HepG2 (cell line): Measurements from ENCODE around the gene ABTB2. TPM values are rescaled to one million over a fixed set of nuclear protein-coding genes. Genes with fewer than 3 reads are reported as not detected.

ENCODE experiments used
- FOSL1 ChIP-seq: sonication (generic); formaldehyde crosslinking; IDR thresholded peaks from 2 replicates; pipeline ENCODE4 v1.9.0; 2021; ENCODE audit warnings: missing genetic modification reagents, borderline replicate concordance
- ZGPAT ChIP-seq: IDR thresholded peaks from 2 replicates; pipeline ENCODE4 v1.6.1; 2016; ENCODE audit warnings: mild to moderate bottlenecking
- ZNF407 ChIP-seq: sonication (generic); formaldehyde crosslinking; IDR thresholded peaks from one replicate; pipeline ENCODE4 v1.5.1; 2020; ENCODE audit warnings: mild to moderate bottlenecking, missing genetic modification reagents; ENCODE audit errors: not compliant biosample characterization
- polyA plus RNA-seq, 8 experiments: library from polyadenylated mRNA; depleted of rRNA in 3 of 8; stranded (reverse) in 7 of 8; unstranded in 1 of 8; fragments of >200 nt; fragmentation: Illumina TruSeq in 4 of 8; extraction: Trizol in 4 of 8; gene quantifications; 2 replicates each; pipeline versions ENCODE4 v1.2.1 to v1.2.3, GENCODE V29; 2011 to 2016; ENCODE audit warnings: low read depth in 4 of 8, missing spikeins in 1 of 8, mixed read lengths in 1 of 8; ENCODE audit not compliant: insufficient read depth in 1 of 8
- total RNA-seq, 5 experiments: library from RNA; depleted of rRNA; stranded (reverse); fragments of >200 nt; fragmentation: Illumina TruSeq; extraction: Trizol; gene quantifications; 2 replicates each; pipeline ENCODE4 v1.2.3, GENCODE V29; 2016; ENCODE audit warnings: low read depth in 1 of 5

The ABTB2 gene
- total and polyA plus RNA-seq, 2 of the 13 experiments (the other 11 are each of a cell fraction or from before 2014, with no cell fraction given) = 5.1 to 15.4 TPM

GRCh38 chr11:34356576-34356912 is 1.3 kb downstream of the ABTB2 start (continued):
- TF ChIP-seq ZNF407 (CRISPR knock-in tag) (no peak), ZGPAT (CRISPR knock-in tag) (0 out of 2 replicates have a peak, but pooled peaks have one; percentile 17), FOSL1 (CRISPR knock-in tag) (no peak)
